Upper lobe of left lung (tissue), 4 donors: ENCODE measurements around the gene PEF1.

ENCODE experiments used
- CTCF ChIP-seq, 6 experiments: fragments of 450-650 bp in 4 of 6; fragments of 200-600 bp in 2 of 6; sonication (generic) in 2 of 6; IDR thresholded peaks; one replicate each; pipeline ENCODE4 v1.5.1; 2016 to 2019; ENCODE audit warnings: antibody characterized with exemption in 6 of 6
- POLR2A ChIP-seq, 4 donors: fragments of 450-650 bp; IDR thresholded peaks; one replicate each; pipeline ENCODE4 v1.5.1; 2016 to 2017; ENCODE audit warnings: antibody characterized with exemption in 4 of 4, mild to moderate bottlenecking in 2 of 4
- POLR2AphosphoS5 ChIP-seq, 2 donors: sonication (generic); formaldehyde crosslinking; IDR thresholded peaks; one replicate each; pipeline ENCODE4 v1.5.1; 2017; ENCODE audit warnings: antibody characterized with exemption in 2 of 2

- TF ChIP-seq CTCF (IDR thresholded peaks at IDR 0.05) (no peak), POLR2AphosphoS5 (IDR thresholded peaks at IDR 0.05) (no peak), POLR2A (IDR thresholded peaks at IDR 0.05) (no peak)
These were observed 9.2 kb upstream of the PEF1 start for GRCh38 chr1:31653717-31654473.
